Measurements from ENCODE around the gene ABHD13.

Gene ABHD13

DNA sequence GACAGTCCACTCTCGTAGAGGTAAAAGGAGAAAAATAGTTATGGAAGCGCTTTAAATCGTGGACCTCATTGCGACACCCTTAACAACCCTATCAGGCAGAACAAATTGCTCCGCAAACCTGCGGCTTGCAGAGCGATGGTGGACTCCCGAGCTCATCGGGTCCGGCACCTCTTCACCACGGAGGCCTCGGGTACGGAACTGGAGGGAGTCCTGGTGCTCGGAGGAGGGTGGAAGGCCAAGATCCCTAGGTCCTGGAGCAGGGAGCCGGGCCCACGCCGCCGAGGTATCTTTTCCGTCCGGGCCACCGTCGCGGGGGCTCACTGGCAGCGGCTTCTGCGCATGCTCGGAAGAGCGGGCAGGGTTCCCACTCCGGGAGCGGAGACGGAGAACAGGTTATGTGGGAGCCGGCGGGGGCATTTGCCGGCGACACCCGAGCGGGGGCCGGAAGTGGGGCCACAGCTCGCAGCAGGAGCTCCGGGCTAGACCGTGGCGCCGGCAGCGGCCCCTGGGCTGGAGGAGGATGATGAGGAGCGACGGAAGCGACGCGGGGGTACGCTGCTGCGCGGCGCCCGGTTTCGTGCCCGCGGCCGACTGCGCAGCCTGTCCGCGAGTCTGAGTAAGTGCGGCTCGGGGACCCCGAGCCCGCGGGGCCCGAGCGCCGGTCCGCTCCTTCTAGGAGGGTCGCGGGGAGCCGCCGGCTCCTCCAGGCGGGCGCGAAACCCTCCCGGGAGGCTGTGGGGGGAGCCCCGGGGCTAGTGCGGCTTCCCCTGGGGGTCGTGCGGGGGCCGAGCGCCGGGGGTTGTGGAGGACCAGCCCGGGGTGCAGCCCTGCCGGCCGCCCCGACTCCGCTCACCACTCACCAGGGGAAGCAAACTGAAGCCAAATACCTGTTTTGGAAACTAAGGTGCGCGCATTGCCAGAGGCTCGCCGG lies at the start of gene ABHD13:
Gene ABHD13 (plus strand): TSS at position 349 of the 931 bp plus-strand sequence. CDS start 10,827 bp downstream, outside the sequence.
- no peak for TF ChIP-seq EP300 (IDR thresholded peaks at IDR 0.05; ENCODE audit: borderline replicate concordance)
- TF ChIP-seq TAF1 (IDR thresholded peaks at IDR 0.05; ENCODE audit: low read depth), result peak; percentile 70
- TF ChIP-seq, protein P1, sequence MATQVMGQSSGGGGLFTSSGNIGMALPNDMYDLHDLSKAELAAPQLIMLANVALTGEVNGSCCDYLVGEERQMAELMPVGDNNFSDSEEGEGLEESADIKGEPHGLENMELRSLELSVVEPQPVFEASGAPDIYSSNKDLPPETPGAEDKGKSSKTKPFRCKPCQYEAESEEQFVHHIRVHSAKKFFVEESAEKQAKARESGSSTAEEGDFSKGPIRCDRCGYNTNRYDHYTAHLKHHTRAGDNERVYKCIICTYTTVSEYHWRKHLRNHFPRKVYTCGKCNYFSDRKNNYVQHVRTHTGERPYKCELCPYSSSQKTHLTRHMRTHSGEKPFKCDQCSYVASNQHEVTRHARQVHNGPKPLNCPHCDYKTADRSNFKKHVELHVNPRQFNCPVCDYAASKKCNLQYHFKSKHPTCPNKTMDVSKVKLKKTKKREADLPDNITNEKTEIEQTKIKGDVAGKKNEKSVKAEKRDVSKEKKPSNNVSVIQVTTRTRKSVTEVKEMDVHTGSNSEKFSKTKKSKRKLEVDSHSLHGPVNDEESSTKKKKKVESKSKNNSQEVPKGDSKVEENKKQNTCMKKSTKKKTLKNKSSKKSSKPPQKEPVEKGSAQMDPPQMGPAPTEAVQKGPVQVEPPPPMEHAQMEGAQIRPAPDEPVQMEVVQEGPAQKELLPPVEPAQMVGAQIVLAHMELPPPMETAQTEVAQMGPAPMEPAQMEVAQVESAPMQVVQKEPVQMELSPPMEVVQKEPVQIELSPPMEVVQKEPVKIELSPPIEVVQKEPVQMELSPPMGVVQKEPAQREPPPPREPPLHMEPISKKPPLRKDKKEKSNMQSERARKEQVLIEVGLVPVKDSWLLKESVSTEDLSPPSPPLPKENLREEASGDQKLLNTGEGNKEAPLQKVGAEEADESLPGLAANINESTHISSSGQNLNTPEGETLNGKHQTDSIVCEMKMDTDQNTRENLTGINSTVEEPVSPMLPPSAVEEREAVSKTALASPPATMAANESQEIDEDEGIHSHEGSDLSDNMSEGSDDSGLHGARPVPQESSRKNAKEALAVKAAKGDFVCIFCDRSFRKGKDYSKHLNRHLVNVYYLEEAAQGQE (IDR thresholded peaks at IDR 0.05; ENCODE audit: low read depth), result no peak
- TF ChIP-seq RAD21 (IDR thresholded peaks at IDR 0.05; ENCODE audit: low read depth), result no peak
- TF ChIP-seq CREB1 (IDR thresholded peaks at IDR 0.05; ENCODE audit: low read depth), result no peak
- no peak for TF ChIP-seq TEAD4 (IDR thresholded peaks at IDR 0.05)
- no peak for TF ChIP-seq EGR1 (IDR thresholded peaks at IDR 0.05)
- TF ChIP-seq CEBPB (IDR thresholded peaks at IDR 0.05), result peak; percentile 84
- TF ChIP-seq, protein P2, sequence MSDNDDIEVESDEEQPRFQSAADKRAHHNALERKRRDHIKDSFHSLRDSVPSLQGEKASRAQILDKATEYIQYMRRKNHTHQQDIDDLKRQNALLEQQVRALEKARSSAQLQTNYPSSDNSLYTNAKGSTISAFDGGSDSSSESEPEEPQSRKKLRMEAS (IDR thresholded peaks at IDR 0.05), result peak; percentile 77; the same call in 1 of the 2 replicates
- TF ChIP-seq NFIC (IDR thresholded peaks at IDR 0.05), result peak; percentile 62; the same call in 1 of the 2 replicates
- TF ChIP-seq YY1 (IDR thresholded peaks at IDR 0.05; ENCODE audit: low read depth), result 0 out of 2 replicates have a peak, but pooled peaks have one; percentile 18
- no peak for TF ChIP-seq FOXM1 (IDR thresholded peaks at IDR 0.05; ENCODE audit: borderline replicate concordance, low read depth)
- TF ChIP-seq TCF12 (IDR thresholded peaks at IDR 0.05; ENCODE audit: low read depth), result peak; percentile 78; the same call in 1 of the 2 replicates
- TF ChIP-seq ZBTB7A (IDR thresholded peaks at IDR 0.05; ENCODE audit: low read depth), result peak; percentile 83; the same call in 1 of the 2 replicates
- TF ChIP-seq, protein P3, sequence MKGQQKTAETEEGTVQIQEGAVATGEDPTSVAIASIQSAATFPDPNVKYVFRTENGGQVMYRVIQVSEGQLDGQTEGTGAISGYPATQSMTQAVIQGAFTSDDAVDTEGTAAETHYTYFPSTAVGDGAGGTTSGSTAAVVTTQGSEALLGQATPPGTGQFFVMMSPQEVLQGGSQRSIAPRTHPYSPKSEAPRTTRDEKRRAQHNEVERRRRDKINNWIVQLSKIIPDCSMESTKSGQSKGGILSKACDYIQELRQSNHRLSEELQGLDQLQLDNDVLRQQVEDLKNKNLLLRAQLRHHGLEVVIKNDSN (IDR thresholded peaks at IDR 0.05), result no peak

DNA sequence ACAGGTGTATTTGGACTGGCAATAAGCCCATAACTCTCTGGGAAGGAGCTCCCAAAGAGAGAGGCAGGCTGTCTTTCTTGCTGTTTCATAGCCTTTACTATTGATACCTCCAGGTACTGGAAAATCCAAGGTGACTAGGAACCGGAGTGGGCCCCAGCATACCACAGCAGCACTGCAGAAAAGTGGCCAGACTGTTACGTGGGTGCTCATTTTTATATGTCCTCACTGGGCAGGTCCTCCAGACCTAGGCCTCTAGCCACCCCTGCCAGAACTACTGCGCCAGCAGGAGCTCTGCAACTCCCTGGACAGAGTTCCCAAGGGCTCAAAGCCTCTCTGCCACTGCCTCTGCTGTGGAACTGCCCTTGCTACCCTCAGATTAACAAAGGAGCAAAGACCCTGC lies 49.3 kb upstream of the ABHD13 start:
- TF ChIP-seq RAD21 (IDR thresholded peaks at IDR 0.05; ENCODE audit: low read depth) (no peak), CEBPB (IDR thresholded peaks at IDR 0.05) (no peak), ZBTB7A (IDR thresholded peaks at IDR 0.05; ENCODE audit: low read depth) (no peak), YY1 (IDR thresholded peaks at IDR 0.05; ENCODE audit: low read depth) (no peak), EP300 (IDR thresholded peaks at IDR 0.05; ENCODE audit: borderline replicate concordance) (no peak), TCF12 (IDR thresholded peaks at IDR 0.05; ENCODE audit: low read depth) (no peak)
- TF ChIP-seq, protein P2 (IDR thresholded peaks at IDR 0.05), result no peak
- TF ChIP-seq, protein P1 (IDR thresholded peaks at IDR 0.05; ENCODE audit: low read depth), result no peak
- TF ChIP-seq, protein P3 (IDR thresholded peaks at IDR 0.05), result no peak

DNA sequence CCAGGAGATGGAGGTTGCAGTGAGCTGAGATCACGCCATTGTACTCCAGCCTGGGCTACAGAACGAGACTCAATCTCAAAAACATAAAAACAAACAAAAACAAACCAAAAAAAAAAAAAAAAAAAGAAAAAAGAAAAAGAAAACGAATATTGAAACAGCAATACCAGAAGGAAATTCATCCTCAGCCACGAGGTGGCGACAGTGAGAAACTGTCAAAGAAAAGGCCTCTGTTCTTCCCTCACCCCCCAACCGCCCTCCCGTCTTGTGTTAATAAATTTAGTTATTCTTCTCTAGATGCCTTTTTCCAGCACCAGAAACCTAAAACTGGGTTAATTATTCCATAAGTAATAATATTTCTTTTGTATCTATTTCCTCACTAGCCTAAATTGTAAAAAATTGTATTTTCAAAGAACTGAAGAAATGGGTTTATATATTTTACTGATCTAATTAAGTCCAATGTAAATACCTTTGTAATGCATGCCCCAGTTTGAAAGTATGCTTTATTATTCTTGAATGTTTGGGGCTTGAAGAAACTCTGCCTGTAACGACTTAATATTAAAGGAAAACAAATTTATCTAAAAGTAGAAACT lies 41.4 kb upstream of the ABHD13 start:
- TF ChIP-seq TCF12 (IDR thresholded peaks at IDR 0.05; ENCODE audit: low read depth) (no peak), CEBPB (IDR thresholded peaks at IDR 0.05) (no peak), CREB1 (IDR thresholded peaks at IDR 0.05; ENCODE audit: low read depth) (no peak), EP300 (IDR thresholded peaks at IDR 0.05; ENCODE audit: borderline replicate concordance) (no peak), EGR1 (IDR thresholded peaks at IDR 0.05) (no peak), TAF1 (IDR thresholded peaks at IDR 0.05; ENCODE audit: low read depth) (no peak), ZBTB7A (IDR thresholded peaks at IDR 0.05; ENCODE audit: low read depth) (no peak), TEAD4 (IDR thresholded peaks at IDR 0.05) (no peak), YY1 (IDR thresholded peaks at IDR 0.05; ENCODE audit: low read depth) (no peak), NFIC (IDR thresholded peaks at IDR 0.05) (no peak), RAD21 (IDR thresholded peaks at IDR 0.05; ENCODE audit: low read depth) (no peak), FOXM1 (IDR thresholded peaks at IDR 0.05; ENCODE audit: borderline replicate concordance, low read depth) (no peak)
- TF ChIP-seq, protein P2 (IDR thresholded peaks at IDR 0.05), result no peak
- TF ChIP-seq, protein P1 (IDR thresholded peaks at IDR 0.05; ENCODE audit: low read depth), result no peak
- TF ChIP-seq, protein P3 (IDR thresholded peaks at IDR 0.05), result no peak
